NT2/D1 (cell line): Measurements from ENCODE around the gene SHCBP1L.

Source experiments
- SUZ12 ChIP-seq: IDR thresholded peaks from 2 replicates; pipeline ENCODE4 v1.6.1; 2011; ENCODE audit not compliant: insufficient read length, insufficient read depth; ENCODE audit errors: extremely low read depth
- YY1 ChIP-seq: IDR thresholded peaks from 2 replicates; pipeline ENCODE4 v1.6.1; 2011; ENCODE audit not compliant: insufficient read length, insufficient read depth

- TF ChIP-seq SUZ12 = no peak
- TF ChIP-seq YY1 = no peak
Observed at GRCh38 chr1:183000167-183000962, 47.4 kb upstream of the SHCBP1L start.
